Hepatocyte (in vitro differentiated cells): Measurements from ENCODE around the gene RGS6. TPM values are rescaled to one million over a fixed set of nuclear protein-coding genes. Genes with fewer than 3 reads are reported as not detected.

Experiments
- DNase-seq: peaks from one replicate; pipeline ENCODE4 v3.0.0-alpha.2; 2016; ENCODE audit warnings: low spot score
- H2AFZ ChIP-seq: fragments of 200-600 bp; sonication (generic); 2 replicates; pipeline ENCODE4 v1.6.0; 2016; ENCODE audit warnings: antibody characterized with exemption, mild to moderate bottlenecking
- H3K27ac ChIP-seq: fragments of 200-600 bp; sonication (generic); 2 replicates; pipeline ENCODE4 v1.5.1; 2016; ENCODE audit warnings: mild to moderate bottlenecking
- H3K27me3 ChIP-seq: fragments of 200-600 bp; sonication (generic); 2 replicates; pipeline ENCODE4 v1.6.1; 2016
- H3K36me3 ChIP-seq: fragments of 200-600 bp; sonication (generic); replicated peaks from 2 replicates; pipeline ENCODE4 v1.5.1; 2016; ENCODE audit warnings: low read depth; ENCODE audit not compliant: insufficient read depth
- H3K4me1 ChIP-seq: fragments of 200-600 bp; sonication (generic); 2 replicates; pipeline ENCODE4 v1.5.1; 2016; ENCODE audit warnings: mild to moderate bottlenecking, moderate library complexity; ENCODE audit not compliant: insufficient read depth
- H3K4me2 ChIP-seq: fragments of 200-600 bp; sonication (generic); 2 replicates; pipeline ENCODE4 v1.6.0; 2016
- H3K4me3 ChIP-seq: fragments of 200-600 bp; sonication (generic); 2 replicates; pipeline ENCODE4 v1.5.1; 2016; ENCODE audit warnings: mild to moderate bottlenecking
- H3K79me2 ChIP-seq: fragments of 200-600 bp; sonication (generic); 2 replicates; pipeline ENCODE4 v1.6.0; 2017; ENCODE audit warnings: mild to moderate bottlenecking
- H3K9me2 ChIP-seq: fragments of 200-600 bp; sonication (generic); replicated peaks from 2 replicates; pipeline ENCODE4 v1.6.0; 2017; ENCODE audit warnings: mild to moderate bottlenecking; ENCODE audit not compliant: insufficient read depth
- H3K9me3 ChIP-seq: fragments of 200-600 bp; sonication (generic); 2 replicates; pipeline ENCODE4 v1.5.1; 2016; ENCODE audit warnings: low read depth, mild to moderate bottlenecking
- H4K20me1 ChIP-seq: fragments of 200-600 bp; sonication (generic); 2 replicates; pipeline ENCODE4 v1.6.0; 2016; ENCODE audit warnings: mild to moderate bottlenecking; ENCODE audit not compliant: insufficient read depth, poor library complexity, severe bottlenecking
- CTCF ChIP-seq: fragments of 200-600 bp; sonication (generic); IDR thresholded peaks from 2 replicates; pipeline ENCODE4 v1.5.1; 2016; ENCODE audit warnings: antibody characterized with exemption, mild to moderate bottlenecking; ENCODE audit not compliant: poor library complexity
- EZH2 ChIP-seq: fragments of 200-600 bp; sonication (generic); IDR thresholded peaks from 2 replicates; pipeline ENCODE4 v1.6.1; 2016; ENCODE audit warnings: antibody characterized with exemption, mild to moderate bottlenecking, borderline replicate concordance
- EZH2phosphoT487 ChIP-seq: fragments of 200-600 bp; sonication (generic); IDR thresholded peaks from one replicate; pipeline ENCODE4 v1.6.1; 2018; ENCODE audit warnings: antibody characterized with exemption, mild to moderate bottlenecking, low read depth, moderate library complexity; ENCODE audit not compliant: unreplicated experiment, severe bottlenecking
- WGBS: methylation state at CpG from one replicate; pipeline ENCODE4 v1.1.6; 2016; ENCODE audit warnings: low lambda C conversion rate; ENCODE audit errors: missing lambda C conversion rate; 5-methylcytosine and 5-hydroxymethylcytosine counted together
- polyA plus RNA-seq: library from polyadenylated mRNA; unstranded; fragments of >200 nt; fragmentation: Nextera tagmentation; extraction: Ambion mirVana; gene quantifications from 2 replicates; pipeline ENCODE4 v1.2.1, GENCODE V29; 2016
- total RNA-seq: library from RNA; depleted of rRNA; stranded (reverse); fragments of >200 nt; gene quantifications from 2 replicates; pipeline ENCODE4 v1.2.3, GENCODE V29; 2014

The RGS6 gene
- total and polyA plus RNA-seq, 2 experiments from 2014 or later: 0.25 to 0.87 TPM

- Histone ChIP-seq H2AFZ (no peak overlapping the region), H3K4me1 (no peaks in the 10 kb centered on the region)
These were observed 581.1 kb downstream of the RGS6 start for GRCh38 chr14:72513346-72513745.

GRCh38 chr14:72513965-72514659 is 581.9 kb downstream of the RGS6 start:
- Histone ChIP-seq H3K27ac (no peak overlapping the region), H3K4me1 (no peaks in the 10 kb centered on the region), H3K9me3 (no peaks in the 10 kb centered on the region), H4K20me1 (no peaks in the 10 kb centered on the region), H3K4me3 (no peak overlapping the region), H3K27me3 (peaks cover 22% of the 10 kb centered on the region), H3K9me2 (no peaks in the 10 kb centered on the region), H3K4me2 (no peak overlapping the region), H2AFZ (no peak overlapping the region), H3K36me3 (no peaks in the 10 kb centered on the region), H3K79me2 (no peaks in the 10 kb centered on the region)
- TF ChIP-seq EZH2 (no peak), CTCF (peak; percentile 81)
- 43% methylated on average over 11 of the region's 11 CpGs for WGBS
- peak; percentile 57 for DNase-seq

More at GRCh38 chr14:72513346-72513745, 581.1 kb downstream of the RGS6 start:
- Histone ChIP-seq H3K4me2 (no peak overlapping the region), H3K27me3 (peaks cover 22% of the 10 kb centered on the region), H4K20me1 (no peaks in the 10 kb centered on the region), H3K9me2 (no peaks in the 10 kb centered on the region), H3K36me3 (no peaks in the 10 kb centered on the region), H3K79me2 (no peaks in the 10 kb centered on the region), H3K4me3 (no peak overlapping the region), H3K9me3 (no peaks in the 10 kb centered on the region), H3K27ac (no peak overlapping the region)
- no peak for DNase-seq
- 85% methylated on average over 3 of the region's 3 CpGs for WGBS
- TF ChIP-seq CTCF: no peak
- no peak for TF ChIP-seq EZH2phosphoT487

GRCh38 chr14:72514660-72515025 is 582.4 kb downstream of the RGS6 start:
- TF ChIP-seq EZH2phosphoT487: no peak
- TF ChIP-seq CTCF: no peak
- Histone ChIP-seq H2AFZ (no peak overlapping the region), H3K27me3 (peaks cover 22% of the 10 kb centered on the region), H3K27ac (no peak overlapping the region), H3K4me3 (no peak overlapping the region), H3K79me2 (no peaks in the 10 kb centered on the region), H3K9me3 (no peaks in the 10 kb centered on the region), H3K36me3 (no peaks in the 10 kb centered on the region), H3K4me1 (no peaks in the 10 kb centered on the region), H3K4me2 (no peak overlapping the region), H3K9me2 (no peaks in the 10 kb centered on the region), H4K20me1 (no peaks in the 10 kb centered on the region)
- 83% methylated on average over 5 of the region's 5 CpGs for WGBS
- DNase-seq: no peak
